Measurements from ENCODE around the gene B4GAT1. TPM values are rescaled to one million over a fixed set of nuclear protein-coding genes. Genes with fewer than 3 reads are reported as not detected.

Gene B4GAT1
- total and polyA plus RNA-seq, 2 donors: 22.8 to 50.4 TPM

DNA sequence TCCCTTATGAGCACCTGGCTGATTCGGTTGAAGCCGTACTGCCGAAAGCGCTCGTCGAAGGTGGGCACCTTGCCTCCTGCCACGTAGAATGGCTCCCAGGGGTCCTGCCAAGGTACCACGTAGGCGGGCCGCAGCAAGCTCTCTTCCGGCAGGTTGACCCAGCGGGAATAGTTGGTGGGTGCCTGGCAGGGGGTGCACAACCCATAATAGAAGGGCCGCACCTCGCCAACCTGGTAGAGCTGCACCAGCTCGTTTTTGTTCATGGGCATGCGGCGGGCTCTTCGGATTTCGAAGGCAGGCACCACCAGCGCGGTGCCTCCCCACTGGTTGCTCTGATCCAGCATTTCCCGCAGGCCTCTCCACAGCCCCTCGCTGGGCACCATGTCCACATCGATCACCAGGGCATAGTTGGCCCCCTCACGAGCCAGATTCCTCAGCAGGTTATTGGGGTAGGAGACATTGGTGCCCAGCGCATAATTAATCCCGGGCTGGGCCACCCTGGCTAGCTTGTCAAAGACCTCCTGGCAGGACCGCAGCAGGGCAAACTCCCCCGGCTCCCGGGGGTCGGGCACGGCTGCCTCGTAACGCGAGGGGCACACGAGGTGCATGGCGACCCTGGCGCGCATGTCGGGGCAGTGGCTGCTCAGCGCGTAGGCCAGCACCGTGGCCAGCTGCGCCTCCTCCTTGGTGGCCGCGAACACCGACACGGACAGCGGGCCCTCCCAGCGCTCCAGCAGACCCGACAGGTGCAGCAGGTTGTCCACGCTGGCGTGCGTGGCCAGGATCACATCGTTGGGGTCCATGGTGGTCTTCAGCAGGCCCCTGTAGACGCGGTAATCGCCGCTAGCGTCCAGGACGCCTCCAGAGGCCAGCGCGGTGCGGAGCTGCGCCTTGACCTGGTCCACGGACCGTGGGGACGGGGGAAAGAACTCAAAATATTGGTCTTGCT lies 679 bp downstream of the B4GAT1 start:
- WGBS: 26% methylated on average over 68 of the region's 68 CpGs
- Histone ChIP-seq H3K4me1 (ENCODE audit: insufficient read depth) (peaks cover 1% of the 10 kb centered on the region), H3K4me3 (ENCODE audit: low read depth, low read length) (peak overlapping the region; percentile 88), H3K36me3 (ENCODE audit: insufficient read depth) (peaks cover under 1% of the 10 kb centered on the region), H3K27ac (ENCODE audit: low read depth) (peak overlapping the region; percentile 90)
- no peak for DNase-seq (ENCODE audit: extremely low spot score)

GRCh38 chr11:66345316-66345649 lies 2.1 kb downstream of the B4GAT1 start:
- peak overlapping the region; percentile 88 for H3K4me3 ChIP-seq (ENCODE audit: low read depth, low read length)
- H3K4me1 ChIP-seq (ENCODE audit: insufficient read depth): peaks cover 1% of the 10 kb centered on the region
- H3K27ac ChIP-seq (ENCODE audit: low read depth): peak overlapping the region; percentile 30
- DNase-seq (ENCODE audit: extremely low spot score): no peak
- WGBS: 5% methylated on average over 7 of the region's 7 CpGs
- H3K36me3 ChIP-seq (ENCODE audit: insufficient read depth): peaks cover 3% of the 10 kb centered on the region

GRCh38 chr11:66344550-66345315 lies 2.7 kb downstream of the B4GAT1 start, which contains the start of gene BRMS1:
Gene BRMS1 (minus strand): TSS chr11:66345104. CDS start chr11:66342234, 2,870 bp downstream.
- under 1% methylated on average over 59 of the region's 59 CpGs for WGBS

GRCh38 chr11:66343176-66343575 lies 4.3 kb downstream of the B4GAT1 start:
- Histone ChIP-seq H3K36me3 (ENCODE audit: insufficient read depth) (peaks cover 3% of the 10 kb centered on the region), H3K4me3 (ENCODE audit: low read depth, low read length) (no peak overlapping the region), H3K27ac (ENCODE audit: low read depth) (no peak overlapping the region), H3K4me1 (ENCODE audit: insufficient read depth) (peaks cover 1% of the 10 kb centered on the region)
- 87% methylated on average over 8 of the region's 8 CpGs for WGBS
- no peak for DNase-seq (ENCODE audit: extremely low spot score)

More at GRCh38 chr11:66344550-66345315, 2.7 kb downstream of the B4GAT1 start, which contains the start of gene BRMS1:
- DNase-seq (ENCODE audit: extremely low spot score): peak; percentile 88
- peaks cover 3% of the 10 kb centered on the region for H3K36me3 ChIP-seq (ENCODE audit: insufficient read depth)
- peak within 1 kb of the TSS; percentile 69 for H3K27ac ChIP-seq (ENCODE audit: low read depth)
- peak within 1 kb of the TSS; percentile 88 for H3K4me3 ChIP-seq (ENCODE audit: low read depth, low read length)
- peaks cover 1% of the 10 kb centered on the region for H3K4me1 ChIP-seq (ENCODE audit: insufficient read depth)

- H3K4me1 ChIP-seq (ENCODE audit: insufficient read depth): peaks cover 1% of the 10 kb centered on the region
- DNase-seq (ENCODE audit: extremely low spot score): no peak
- WGBS: 94% methylated on average over 21 of the region's 21 CpGs
- H3K4me3 ChIP-seq (ENCODE audit: low read depth, low read length): no peak overlapping the region
- peaks cover 3% of the 10 kb centered on the region for H3K36me3 ChIP-seq (ENCODE audit: insufficient read depth)
- no peak overlapping the region for H3K27ac ChIP-seq (ENCODE audit: low read depth)
Observed at GRCh38 chr11:66341502-66342126, 5.8 kb downstream of the B4GAT1 start.

GRCh38 chr11:66340596-66341501 lies 6.6 kb downstream of the B4GAT1 start:
- H3K4me1 ChIP-seq (ENCODE audit: insufficient read depth): no peaks in the 10 kb centered on the region
- H3K4me3 ChIP-seq (ENCODE audit: low read depth, low read length): no peak overlapping the region
- 90% methylated on average over 28 of the region's 28 CpGs for WGBS
- no peak overlapping the region for H3K27ac ChIP-seq (ENCODE audit: low read depth)
- no peak for DNase-seq (ENCODE audit: extremely low spot score)
- peaks cover 3% of the 10 kb centered on the region for H3K36me3 ChIP-seq (ENCODE audit: insufficient read depth)

DNA sequence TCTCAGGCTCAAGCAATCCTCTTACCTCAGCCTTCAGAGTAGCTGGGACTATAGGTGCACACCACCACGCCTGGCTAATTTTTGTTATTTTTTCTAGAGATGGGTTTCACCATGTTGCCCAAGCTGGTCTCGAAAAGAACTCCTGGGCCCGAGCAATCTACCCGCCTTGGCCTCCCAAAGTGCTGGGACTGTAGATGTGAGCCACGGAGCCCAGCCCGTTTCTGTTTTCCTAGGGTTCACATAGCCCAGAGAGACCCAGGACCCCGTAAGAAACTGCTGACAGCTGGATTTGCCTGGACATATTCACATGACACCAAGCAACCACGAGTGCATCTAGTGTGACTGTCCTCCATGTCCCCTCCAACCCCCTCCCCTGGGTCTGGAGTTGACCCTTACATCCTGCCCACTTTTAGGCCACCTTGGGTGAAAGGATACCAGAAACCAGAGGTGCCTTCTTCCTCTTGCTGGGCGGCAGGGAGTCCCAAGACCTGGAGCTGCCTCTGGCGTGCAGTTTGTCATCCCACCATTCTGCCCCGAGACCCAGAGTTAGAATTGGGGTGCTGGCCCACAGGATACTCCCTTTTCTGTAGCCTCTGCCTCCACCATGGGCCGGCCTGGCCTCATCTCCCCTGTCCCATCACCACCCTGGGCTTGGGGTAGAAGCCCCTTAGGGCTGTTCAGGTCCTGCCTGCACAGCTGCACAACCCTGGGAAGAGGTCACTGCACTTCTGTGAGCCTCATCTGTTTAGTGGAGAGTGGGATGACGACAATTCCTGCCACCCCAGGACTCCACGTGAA lies 7.5 kb downstream of the B4GAT1 start:
- Histone ChIP-seq H3K36me3 (ENCODE audit: insufficient read depth) (peaks cover 3% of the 10 kb centered on the region), H3K27ac (ENCODE audit: low read depth) (no peak overlapping the region), H3K4me1 (ENCODE audit: insufficient read depth) (no peaks in the 10 kb centered on the region), H3K4me3 (ENCODE audit: low read depth, low read length) (no peak overlapping the region)
- WGBS: 82% methylated on average over 14 of the region's 14 CpGs
- no peak for DNase-seq (ENCODE audit: extremely low spot score)

DNA sequence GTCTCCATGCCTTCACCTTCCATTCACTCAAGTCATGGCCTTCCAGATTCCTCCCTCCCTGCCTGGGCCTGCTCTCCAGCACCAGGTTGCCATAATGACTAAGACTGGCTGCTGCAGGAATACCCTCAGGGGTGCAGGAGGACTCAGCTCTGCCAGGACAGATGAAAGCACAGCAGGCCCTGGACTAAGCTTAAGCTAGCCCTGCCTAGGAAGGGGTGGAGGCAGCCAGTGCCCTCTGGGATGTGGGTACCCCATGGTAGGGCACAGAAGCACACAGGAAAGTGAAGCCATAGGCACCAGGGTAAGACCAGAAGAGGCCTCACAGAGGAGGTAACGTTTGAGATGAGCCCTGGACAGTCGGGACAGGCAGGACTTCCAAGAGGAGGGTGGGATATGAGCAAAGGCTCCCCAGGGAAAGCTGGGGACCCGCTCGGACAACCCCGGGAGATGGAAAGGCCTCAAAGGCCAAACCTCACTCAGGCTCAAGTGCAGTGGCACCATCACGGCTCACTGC lies 8.2 kb downstream of the B4GAT1 start:
- H3K4me1 ChIP-seq (ENCODE audit: insufficient read depth): no peaks in the 10 kb centered on the region
- peaks cover 3% of the 10 kb centered on the region for H3K36me3 ChIP-seq (ENCODE audit: insufficient read depth)
- no peak for DNase-seq (ENCODE audit: extremely low spot score)
- H3K27ac ChIP-seq (ENCODE audit: low read depth): no peak overlapping the region
- WGBS: 83% methylated on average over 6 of the region's 6 CpGs
- H3K4me3 ChIP-seq (ENCODE audit: low read depth, low read length): no peak overlapping the region

- 76% methylated on average over 17 of the region's 17 CpGs for WGBS
- no peak overlapping the region for H3K4me3 ChIP-seq (ENCODE audit: low read depth, low read length)
- no peak for DNase-seq (ENCODE audit: extremely low spot score)
- H3K27ac ChIP-seq (ENCODE audit: low read depth): no peak overlapping the region
- no peaks in the 10 kb centered on the region for H3K4me1 ChIP-seq (ENCODE audit: insufficient read depth)
- H3K36me3 ChIP-seq (ENCODE audit: insufficient read depth): peaks cover 3% of the 10 kb centered on the region
Observed at GRCh38 chr11:66338276-66339161, 8.9 kb downstream of the B4GAT1 start.

DNA sequence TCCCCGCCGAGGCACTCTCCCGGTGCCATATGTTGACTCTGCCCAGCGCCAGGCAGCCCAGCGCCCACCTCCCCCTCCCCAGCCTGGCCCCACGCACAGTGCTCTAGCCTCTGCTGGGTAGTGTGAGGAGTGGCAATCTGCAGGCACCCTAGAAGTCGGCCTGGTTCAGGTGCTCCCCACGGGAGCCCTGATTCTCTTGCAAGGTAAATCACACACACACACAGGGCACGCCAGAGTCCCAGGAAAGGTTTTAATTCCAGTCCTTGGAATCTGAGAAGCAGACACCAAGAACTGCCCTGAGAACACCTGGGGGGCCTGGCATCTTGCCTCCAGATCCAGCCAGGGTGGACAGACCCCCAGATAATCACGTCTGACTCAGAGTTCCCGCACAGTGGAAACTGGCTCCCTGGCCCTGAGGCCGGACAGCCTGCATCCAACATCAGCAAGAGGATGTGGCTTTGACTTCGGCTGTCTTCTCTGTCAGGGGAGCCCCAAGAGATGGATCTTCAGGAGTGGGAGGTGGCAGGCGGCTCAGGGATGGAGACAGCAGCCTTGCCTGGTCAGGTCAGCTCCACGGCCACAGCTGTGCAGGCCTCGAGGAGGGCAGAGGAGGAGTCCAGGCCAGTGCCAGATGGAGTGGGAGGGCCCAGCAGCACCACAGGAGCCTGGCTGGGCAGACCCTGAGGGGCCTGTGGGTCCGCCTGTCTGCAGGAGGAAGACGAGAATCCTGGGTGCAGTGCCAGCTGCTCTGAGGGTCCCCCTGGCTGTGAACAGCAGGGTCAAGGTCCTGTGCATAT lies 10.1 kb downstream of the B4GAT1 start:
- no peak overlapping the region for H3K27ac ChIP-seq (ENCODE audit: low read depth)
- no peak overlapping the region for H3K4me3 ChIP-seq (ENCODE audit: low read depth, low read length)
- WGBS: 54% methylated on average over 18 of the region's 18 CpGs

More for the DNA sequence above, 10.1 kb downstream of the B4GAT1 start:
- no peak for DNase-seq (ENCODE audit: extremely low spot score)
- peaks cover 6% of the 10 kb centered on the region for H3K36me3 ChIP-seq (ENCODE audit: insufficient read depth)
- H3K4me1 ChIP-seq (ENCODE audit: insufficient read depth): no peaks in the 10 kb centered on the region
